Breast epithelium (tissue), 4 donors: ENCODE measurements around the gene SKOR1. TPM values are rescaled to one million over a fixed set of nuclear protein-coding genes. Genes with fewer than 3 reads are reported as not detected.

Experiments used
- DNase-seq, 2 donors: peaks; one replicate each; pipeline ENCODE4 v3.0.0-alpha.2; 2019; ENCODE audit warnings: low spot score in 2 of 2
- H3K27ac ChIP-seq, 2 donors: fragments of 200-600 bp; sonication (generic) in 1 of 2; one replicate each; pipeline ENCODE4 v1.5.1; 2016 to 2019; ENCODE audit warnings: mild to moderate bottlenecking in 1 of 2
- H3K27me3 ChIP-seq, 2 donors: fragments of 200-600 bp; sonication (generic) in 1 of 2; one replicate each; pipeline versions ENCODE4 v1.5.1 to v1.6.0; 2017 to 2019; ENCODE audit warnings: control low read depth in 1 of 2, mild to moderate bottlenecking in 1 of 2
- H3K36me3 ChIP-seq: fragments of 200-600 bp; one replicate; pipeline ENCODE4 v1.5.1; 2019
- H3K4me1 ChIP-seq, 2 donors: fragments of 200-600 bp; sonication (generic); one replicate each; pipeline ENCODE4 v1.5.1; 2016 to 2019; ENCODE audit warnings: control low read depth in 1 of 2
- H3K4me3 ChIP-seq, 3 donors: fragments of 200-600 bp; sonication (generic); 1 replicate in 2 of 3; 2 replicates in 1 of 3; pipeline ENCODE4 v1.5.1; 2016 to 2019; ENCODE audit warnings: mild to moderate bottlenecking in 3 of 3, moderate library complexity in 2 of 3
- H3K9me3 ChIP-seq, 2 donors: fragments of 200-600 bp; sonication (generic) in 1 of 2; one replicate each; pipeline ENCODE4 v1.5.1; 2016 to 2019; ENCODE audit warnings: control low read depth in 1 of 2
- CTCF ChIP-seq, 3 donors: fragments of 450-650 bp; IDR thresholded peaks; one replicate each; pipeline ENCODE4 v1.5.1; 2016 to 2017; ENCODE audit warnings: antibody characterized with exemption in 3 of 3, mild to moderate bottlenecking in 3 of 3, moderate library complexity in 3 of 3
- POLR2A ChIP-seq: fragments of 450-650 bp; IDR thresholded peaks from one replicate; pipeline ENCODE4 v1.6.1; 2016; ENCODE audit warnings: antibody characterized with exemption, mild to moderate bottlenecking, moderate library complexity
- POLR2AphosphoS5 ChIP-seq, 3 donors: sonication (generic); formaldehyde crosslinking; IDR thresholded peaks; one replicate each; pipeline ENCODE4 v1.6.1; 2017; ENCODE audit warnings: antibody characterized with exemption in 3 of 3
- intact Hi-C: fragments of 100-400 bp; cut with DNase I; formaldehyde crosslinking; loops from one replicate; pipeline ENCODE4 v1.15.1; 2023; ENCODE audit warnings: low total_unique reads
- total RNA-seq, 3 donors: library from RNA; depleted of rRNA; stranded (reverse); fragments of >200 nt; gene quantifications; one replicate each; pipeline ENCODE4 v1.1.0, GENCODE V29; 2016

SKOR1 gene
- total RNA-seq, 3 donors from 2014 or later = 0.98 to 1.8 (median 1.1) TPM

- H3K27ac ChIP-seq = no peak overlapping the region
- no peak overlapping the region for H3K4me3 ChIP-seq
- peaks cover 32 to 98% of the 10 kb centered on the region in 2 donors for H3K27me3 ChIP-seq
- intact Hi-C loops = loop anchor here (10.0 kb wide), 2 partner anchors 307 to 723 kb away; partner anchors contain the start of gene C15orf61
- peaks cover 13 to 28% of the 10 kb centered on the region in 2 donors for H3K4me1 ChIP-seq
- no peak for TF ChIP-seq CTCF (IDR thresholded peaks at IDR 0.05)
- no peak for TF ChIP-seq POLR2A
- TF ChIP-seq POLR2AphosphoS5 (IDR thresholded peaks at IDR 0.05) = no peak
- DNase-seq = peak in 1 of 2 donors; percentile 2
- no peaks in the 10 kb centered on the region for H3K36me3 ChIP-seq
- H3K9me3 ChIP-seq = no peaks in the 10 kb centered on the region
Measured at GRCh38 chr15:67831363-67831762, 6.1 kb downstream of the SKOR1 start.

- DNase-seq = peak in 1 of 2 donors; percentile 49
- no peak for TF ChIP-seq POLR2AphosphoS5 (IDR thresholded peaks at IDR 0.05)
- no peak for TF ChIP-seq POLR2A
- TF ChIP-seq CTCF (IDR thresholded peaks at IDR 0.05) = no peak
- H3K4me3 ChIP-seq = no peak overlapping the region
- intact Hi-C loops = loop anchor here (10.0 kb wide), 2 partner anchors 307 to 723 kb away; partner anchors contain the start of gene C15orf61
- no peak overlapping the region for H3K27ac ChIP-seq
- H3K27me3 ChIP-seq = peaks cover 30 to 91% of the 10 kb centered on the region in 2 donors
- no peaks in the 10 kb centered on the region for H3K9me3 ChIP-seq
- no peaks in the 10 kb centered on the region for H3K36me3 ChIP-seq
- H3K4me1 ChIP-seq = peaks cover 13 to 28% of the 10 kb centered on the region in 2 donors
Measured at GRCh38 chr15:67832031-67832551, 6.8 kb downstream of the SKOR1 start.

- no peaks in the 10 kb centered on the region for H3K36me3 ChIP-seq
- no peak overlapping the region for H3K27ac ChIP-seq
- H3K4me1 ChIP-seq = peaks cover 13 to 25% of the 10 kb centered on the region in 2 donors
- TF ChIP-seq POLR2AphosphoS5 (IDR thresholded peaks at IDR 0.05) (no peak), CTCF (IDR thresholded peaks at IDR 0.05) (no peak), POLR2A (no peak)
- H3K27me3 ChIP-seq = peaks cover 22 to 81% of the 10 kb centered on the region in 2 donors
- peak overlapping the region; percentile 11 to 71 (median 46) for H3K4me3 ChIP-seq
- no peaks in the 10 kb centered on the region for H3K9me3 ChIP-seq
- DNase-seq = no peak
- intact Hi-C loops = loop anchor here (10.0 kb wide), 2 partner anchors 308 to 722 kb away; partner anchors contain the start of gene C15orf61
Measured at GRCh38 chr15:67832897-67833709, 7.8 kb downstream of the SKOR1 start.

DNA sequence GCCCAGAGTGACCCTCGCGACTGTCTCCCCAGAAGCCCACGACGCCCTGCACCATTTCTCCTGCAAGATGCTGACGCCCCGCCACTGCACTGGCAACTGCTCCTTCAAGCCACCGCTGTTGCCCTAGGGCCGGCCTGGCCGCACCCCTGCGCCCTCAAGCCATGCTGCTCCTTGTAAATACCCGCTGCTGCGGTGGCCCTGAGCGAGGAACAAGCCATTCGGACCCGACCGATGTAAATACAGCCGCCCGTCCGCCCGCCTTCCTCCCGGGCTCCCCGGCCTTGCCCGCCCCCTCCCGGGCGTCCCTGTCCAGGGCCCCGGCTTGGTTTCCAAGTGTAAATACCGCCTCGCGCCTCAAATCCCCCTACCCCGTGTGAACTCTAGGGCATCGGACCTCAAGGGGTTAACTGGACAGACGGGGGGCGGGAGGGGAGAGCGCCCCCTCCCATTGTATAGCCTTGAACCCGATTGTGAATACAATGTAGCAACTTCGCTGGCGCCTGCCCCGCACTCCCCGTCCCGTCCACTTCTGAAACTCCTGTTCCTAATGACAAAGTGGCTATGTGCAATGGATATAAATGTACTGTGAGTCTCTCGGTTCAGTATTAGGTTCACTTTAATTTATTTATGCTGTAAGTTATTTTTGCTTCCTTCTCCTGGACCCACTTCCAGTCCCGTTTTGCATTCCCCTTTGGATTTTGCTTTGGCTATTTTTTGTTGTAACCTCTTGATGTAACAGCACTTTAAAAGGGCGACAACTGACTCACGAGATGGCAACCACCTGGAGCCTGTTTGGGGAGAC is 8.6 kb downstream of the SKOR1 start:
- intact Hi-C loops = loop anchor here (10.0 kb wide), 2 partner anchors 309 to 721 kb away; partner anchors contain the start of gene C15orf61
- H3K27me3 ChIP-seq = peaks cover 21 to 73% of the 10 kb centered on the region in 2 donors
- no peak for TF ChIP-seq POLR2AphosphoS5 (IDR thresholded peaks at IDR 0.05)
- TF ChIP-seq POLR2A = no peak
- peak in 1 of 3 donors; percentile 10 for TF ChIP-seq CTCF (IDR thresholded peaks at IDR 0.05)
- H3K9me3 ChIP-seq = no peaks in the 10 kb centered on the region
- peak overlapping the region; percentile 39 to 71 (median 46) for H3K4me3 ChIP-seq
- H3K36me3 ChIP-seq = no peaks in the 10 kb centered on the region
- H3K27ac ChIP-seq = no peak overlapping the region
- H3K4me1 ChIP-seq = peaks cover 13 to 17% of the 10 kb centered on the region in 2 donors
- DNase-seq = peak in 1 of 2 donors; percentile 50
